ENCODE measurements around the gene FMN1. TPM values are rescaled to one million over a fixed set of nuclear protein-coding genes. Genes with fewer than 3 reads are reported as not detected.

The FMN1 gene
- total RNA-seq, 1 experiment from 2014 or later: 3.9 TPM

- intact Hi-C loops (cut with micrococcal nuclease; ENCODE audit: unreplicated experiment) (loop anchor here (5.0 kb wide), 1 partner anchor 331 kb away; no protein-coding TSS in a partner anchor), in situ Hi-C loops (cut with HindIII; ENCODE audit: low pct_unique_long_range_greater_than_20kb, low sequenced_read_pairs) (no loop called here)
- H3K36me3 ChIP-seq (ENCODE audit: control insufficient read depth, insufficient read depth, low read length): no peaks in the 10 kb centered on the region; the same call in 1 of the 2 replicates
- ATAC-seq (no peak), DNase-seq (ENCODE audit: low read depth, low spot score) (no peak)
- BruUV-seq (replicated peaks): no TSS peak
- no peak overlapping the region for H3K27ac ChIP-seq (ENCODE audit: low read length)
- no peaks in the 10 kb centered on the region for H3K4me1 ChIP-seq (ENCODE audit: control insufficient read depth, insufficient read depth, low read length)
- no peaks in the 10 kb centered on the region for H3K9me3 ChIP-seq (ENCODE audit: control insufficient read depth, insufficient read depth, low read depth, low read length)
- TF ChIP-seq CTCF (IDR thresholded peaks at IDR 0.05): no peak; the same call in 1 of the 2 replicates
- TF ChIP-seq TCF7L2 (IDR thresholded peaks at IDR 0.05; ENCODE audit: low read depth, low read length): no peak
- TF ChIP-seq POLR2AphosphoS5 (IDR thresholded peaks at IDR 0.05; ENCODE audit: low read depth, low read length): no peak
- TF ChIP-seq REST (IDR thresholded peaks at IDR 0.05; ENCODE audit: insufficient read depth in 1 of 2, low read depth in 2 of 2, low read length in 1 of 2): no peak
- TF ChIP-seq SIN3A (IDR thresholded peaks at IDR 0.05; ENCODE audit: borderline replicate concordance, insufficient read depth, low read depth, low read length): no peak
- peaks cover 4% of the 10 kb centered on the region for H3K27me3 ChIP-seq (ENCODE audit: control insufficient read depth, insufficient read depth, low read length)
- CTCF ChIA-PET: interaction anchor here (0.6 kb wide), 1 partner anchor 103 kb away, joined by 3 read pairs; no protein-coding TSS in a partner anchor
- POLR2A ChIA-PET: interaction anchor here (0.6 kb wide), 1 partner anchor 148 kb away, joined by 7 read pairs; no protein-coding TSS in a partner anchor
- no peak overlapping the region for H3K4me3 ChIP-seq (ENCODE audit: low read depth in 2 of 2, low read length in 2 of 2)
Measured at GRCh38 chr15:32993285-32993684, 201.2 kb downstream of the FMN1 start.

GRCh38 chr15:32991619-32992111 is 202.8 kb downstream of the FMN1 start:
- Histone ChIP-seq H3K4me1 (ENCODE audit: control insufficient read depth, insufficient read depth, low read length) (no peaks in the 10 kb centered on the region), H3K4me3 (ENCODE audit: low read depth in 2 of 2, low read length in 2 of 2) (no peak overlapping the region), H3K36me3 (ENCODE audit: control insufficient read depth, insufficient read depth, low read length) (no peaks in the 10 kb centered on the region; the same call in 1 of the 2 replicates), H3K9me3 (ENCODE audit: control insufficient read depth, insufficient read depth, low read depth, low read length) (no peaks in the 10 kb centered on the region), H3K27ac (ENCODE audit: low read length) (no peak overlapping the region), H3K27me3 (ENCODE audit: control insufficient read depth, insufficient read depth, low read length) (peaks cover 4% of the 10 kb centered on the region)
- DNase-seq (ENCODE audit: low read depth, low spot score): no peak
- no peak for TF ChIP-seq SIN3A (IDR thresholded peaks at IDR 0.05; ENCODE audit: borderline replicate concordance, insufficient read depth, low read depth, low read length)
- no peak for TF ChIP-seq TCF7L2 (IDR thresholded peaks at IDR 0.05; ENCODE audit: low read depth, low read length)
- TF ChIP-seq REST (IDR thresholded peaks at IDR 0.05; ENCODE audit: insufficient read depth in 1 of 2, low read depth in 2 of 2, low read length in 1 of 2): no peak
- TF ChIP-seq POLR2AphosphoS5 (IDR thresholded peaks at IDR 0.05; ENCODE audit: low read depth, low read length): no peak
- in situ Hi-C loops (cut with HindIII; ENCODE audit: low pct_unique_long_range_greater_than_20kb, low sequenced_read_pairs) (no loop called here), intact Hi-C loops (cut with micrococcal nuclease; ENCODE audit: unreplicated experiment) (loop anchor here (5.0 kb wide), 1 partner anchor 329 kb away; no protein-coding TSS in a partner anchor)
- POLR2A ChIA-PET: no interaction called here
- ATAC-seq: no peak
- no TSS peak for BruUV-seq (replicated peaks)
- CTCF ChIA-PET: no interaction called here
